HEK293 (cell line): ENCODE data around the gene R3HDM2.

Experiments used
- BCL11B ChIP-seq: fragments of 450-650 bp; formaldehyde crosslinking; IDR thresholded peaks from 2 replicates; pipeline ENCODE4 v1.5.1; 2016; ENCODE audit warnings: low read depth, missing biosample characterization, missing genetic modification characterization
- MYNN ChIP-seq: fragments of 450-650 bp; formaldehyde crosslinking; IDR thresholded peaks from 2 replicates; pipeline ENCODE4 v1.5.1; 2016; ENCODE audit warnings: missing biosample characterization, missing genetic modification characterization, borderline replicate concordance
- TCF7L2 ChIP-seq: IDR thresholded peaks from 2 replicates; pipeline ENCODE4 v1.6.1; 2011; ENCODE audit warnings: low read depth, mild to moderate bottlenecking, inconsistent platforms, low read length, moderate library complexity, borderline replicate concordance
- ZNF140 ChIP-seq: fragments of 450-650 bp; formaldehyde crosslinking; IDR thresholded peaks from 2 replicates; pipeline ENCODE4 v1.5.1; 2016; ENCODE audit warnings: missing biosample characterization, missing genetic modification characterization
- ZNF214 ChIP-seq: fragments of 450-650 bp; formaldehyde crosslinking; IDR thresholded peaks from 2 replicates; pipeline ENCODE4 v1.5.1; 2017; ENCODE audit warnings: missing biosample characterization, mild to moderate bottlenecking, missing genetic modification characterization, borderline replicate concordance
- ZNF292 ChIP-seq: fragments of 450-650 bp; formaldehyde crosslinking; IDR thresholded peaks from 2 replicates; pipeline ENCODE4 v1.5.1; 2016; ENCODE audit warnings: low read depth, missing biosample characterization, missing genetic modification characterization, borderline replicate concordance
- ZSCAN30 ChIP-seq: fragments of 450-650 bp; IDR thresholded peaks from 2 replicates; pipeline ENCODE4 v1.5.1; 2018; ENCODE audit warnings: missing biosample characterization, mild to moderate bottlenecking, missing genetic modification characterization, moderate library complexity
- TF ChIP-seq, protein P1 (sequence below): fragments of 450-650 bp; formaldehyde crosslinking; IDR thresholded peaks from 2 replicates; pipeline ENCODE4 v1.5.1; 2016; ENCODE audit warnings: missing biosample characterization, missing genetic modification characterization
- TF ChIP-seq, protein P2 (sequence below): fragments of 450-650 bp; formaldehyde crosslinking; IDR thresholded peaks from 2 replicates; pipeline ENCODE4 v1.5.1; 2016; ENCODE audit warnings: missing biosample characterization, missing genetic modification characterization
- TF ChIP-seq, protein P3 (sequence below): fragments of 450-650 bp; formaldehyde crosslinking; IDR thresholded peaks from 2 replicates; pipeline ENCODE4 v1.5.1; 2016; ENCODE audit warnings: missing biosample characterization, missing genetic modification characterization

DNA sequence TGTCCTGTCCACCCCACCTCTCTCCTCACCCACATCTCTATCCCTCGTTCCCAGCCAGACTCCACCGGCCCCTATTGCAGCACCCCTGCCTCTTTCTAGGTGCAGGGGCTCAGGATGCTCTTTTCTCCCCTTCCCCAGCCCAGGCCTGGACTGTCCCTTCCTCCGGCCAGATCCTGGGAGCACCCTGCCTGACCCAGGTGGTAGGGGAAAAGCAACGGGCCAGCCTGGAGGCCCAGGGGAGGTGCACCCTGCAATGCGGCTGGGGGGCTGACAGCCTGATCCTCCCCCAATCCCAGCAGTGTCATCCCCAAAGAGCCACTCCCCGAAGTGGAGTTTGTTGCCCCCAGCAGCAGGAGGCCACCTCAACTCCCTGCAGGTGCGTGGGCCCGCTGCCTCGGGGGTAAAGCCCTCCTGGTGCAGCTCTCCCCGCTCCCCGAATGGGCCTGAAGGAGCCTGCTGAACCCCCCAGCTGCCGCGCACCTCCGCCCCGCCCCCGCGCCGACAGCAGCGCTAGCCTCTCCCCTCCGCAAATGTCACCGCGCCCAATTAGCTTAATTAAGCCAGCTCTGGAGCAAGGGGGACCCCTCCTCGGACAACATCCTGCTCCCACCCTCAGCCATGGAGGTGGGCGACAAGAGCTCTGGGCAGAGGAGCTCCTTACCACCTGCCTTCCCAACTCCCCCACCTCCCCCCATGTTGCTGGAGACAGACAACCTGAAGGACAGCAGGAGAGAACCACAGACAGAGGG lies 209.5 kb downstream of the R3HDM2 start:
- TF ChIP-seq, protein P1, sequence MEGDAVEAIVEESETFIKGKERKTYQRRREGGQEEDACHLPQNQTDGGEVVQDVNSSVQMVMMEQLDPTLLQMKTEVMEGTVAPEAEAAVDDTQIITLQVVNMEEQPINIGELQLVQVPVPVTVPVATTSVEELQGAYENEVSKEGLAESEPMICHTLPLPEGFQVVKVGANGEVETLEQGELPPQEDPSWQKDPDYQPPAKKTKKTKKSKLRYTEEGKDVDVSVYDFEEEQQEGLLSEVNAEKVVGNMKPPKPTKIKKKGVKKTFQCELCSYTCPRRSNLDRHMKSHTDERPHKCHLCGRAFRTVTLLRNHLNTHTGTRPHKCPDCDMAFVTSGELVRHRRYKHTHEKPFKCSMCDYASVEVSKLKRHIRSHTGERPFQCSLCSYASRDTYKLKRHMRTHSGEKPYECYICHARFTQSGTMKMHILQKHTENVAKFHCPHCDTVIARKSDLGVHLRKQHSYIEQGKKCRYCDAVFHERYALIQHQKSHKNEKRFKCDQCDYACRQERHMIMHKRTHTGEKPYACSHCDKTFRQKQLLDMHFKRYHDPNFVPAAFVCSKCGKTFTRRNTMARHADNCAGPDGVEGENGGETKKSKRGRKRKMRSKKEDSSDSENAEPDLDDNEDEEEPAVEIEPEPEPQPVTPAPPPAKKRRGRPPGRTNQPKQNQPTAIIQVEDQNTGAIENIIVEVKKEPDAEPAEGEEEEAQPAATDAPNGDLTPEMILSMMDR (tag by site-specific recombination): no peak
- no peak for TF ChIP-seq BCL11B (tag by site-specific recombination)
- no peak for TF ChIP-seq ZNF214 (tag by site-specific recombination)
- TF ChIP-seq, protein P2, sequence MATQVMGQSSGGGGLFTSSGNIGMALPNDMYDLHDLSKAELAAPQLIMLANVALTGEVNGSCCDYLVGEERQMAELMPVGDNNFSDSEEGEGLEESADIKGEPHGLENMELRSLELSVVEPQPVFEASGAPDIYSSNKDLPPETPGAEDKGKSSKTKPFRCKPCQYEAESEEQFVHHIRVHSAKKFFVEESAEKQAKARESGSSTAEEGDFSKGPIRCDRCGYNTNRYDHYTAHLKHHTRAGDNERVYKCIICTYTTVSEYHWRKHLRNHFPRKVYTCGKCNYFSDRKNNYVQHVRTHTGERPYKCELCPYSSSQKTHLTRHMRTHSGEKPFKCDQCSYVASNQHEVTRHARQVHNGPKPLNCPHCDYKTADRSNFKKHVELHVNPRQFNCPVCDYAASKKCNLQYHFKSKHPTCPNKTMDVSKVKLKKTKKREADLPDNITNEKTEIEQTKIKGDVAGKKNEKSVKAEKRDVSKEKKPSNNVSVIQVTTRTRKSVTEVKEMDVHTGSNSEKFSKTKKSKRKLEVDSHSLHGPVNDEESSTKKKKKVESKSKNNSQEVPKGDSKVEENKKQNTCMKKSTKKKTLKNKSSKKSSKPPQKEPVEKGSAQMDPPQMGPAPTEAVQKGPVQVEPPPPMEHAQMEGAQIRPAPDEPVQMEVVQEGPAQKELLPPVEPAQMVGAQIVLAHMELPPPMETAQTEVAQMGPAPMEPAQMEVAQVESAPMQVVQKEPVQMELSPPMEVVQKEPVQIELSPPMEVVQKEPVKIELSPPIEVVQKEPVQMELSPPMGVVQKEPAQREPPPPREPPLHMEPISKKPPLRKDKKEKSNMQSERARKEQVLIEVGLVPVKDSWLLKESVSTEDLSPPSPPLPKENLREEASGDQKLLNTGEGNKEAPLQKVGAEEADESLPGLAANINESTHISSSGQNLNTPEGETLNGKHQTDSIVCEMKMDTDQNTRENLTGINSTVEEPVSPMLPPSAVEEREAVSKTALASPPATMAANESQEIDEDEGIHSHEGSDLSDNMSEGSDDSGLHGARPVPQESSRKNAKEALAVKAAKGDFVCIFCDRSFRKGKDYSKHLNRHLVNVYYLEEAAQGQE (tag by site-specific recombination): no peak
- no peak for TF ChIP-seq MYNN (tag by site-specific recombination)
- TF ChIP-seq ZNF140: no peak
- no peak for TF ChIP-seq ZNF292 (tag by site-specific recombination)
- TF ChIP-seq ZSCAN30 (tag by site-specific recombination): no peak
- TF ChIP-seq, protein P3, sequence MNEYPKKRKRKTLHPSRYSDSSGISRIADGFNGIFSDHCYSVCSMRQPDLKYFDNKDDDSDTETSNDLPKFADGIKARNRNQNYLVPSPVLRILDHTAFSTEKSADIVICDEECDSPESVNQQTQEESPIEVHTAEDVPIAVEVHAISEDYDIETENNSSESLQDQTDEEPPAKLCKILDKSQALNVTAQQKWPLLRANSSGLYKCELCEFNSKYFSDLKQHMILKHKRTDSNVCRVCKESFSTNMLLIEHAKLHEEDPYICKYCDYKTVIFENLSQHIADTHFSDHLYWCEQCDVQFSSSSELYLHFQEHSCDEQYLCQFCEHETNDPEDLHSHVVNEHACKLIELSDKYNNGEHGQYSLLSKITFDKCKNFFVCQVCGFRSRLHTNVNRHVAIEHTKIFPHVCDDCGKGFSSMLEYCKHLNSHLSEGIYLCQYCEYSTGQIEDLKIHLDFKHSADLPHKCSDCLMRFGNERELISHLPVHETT (tag by site-specific recombination): no peak
- no peak for TF ChIP-seq TCF7L2
